Measurements from ENCODE around the gene TMEM38B.

The TMEM38B gene

GRCh38 chr9:105673850-105674387 lies 20.4 kb upstream of the TMEM38B start:
- DNase-seq (ENCODE audit: insufficient read length, low spot score) (no peak), FAIRE-seq (no peak)
- no peak for TF ChIP-seq CTCF (IDR thresholded peaks at IDR 0.05; ENCODE audit: insufficient read depth, missing control alignments)

GRCh38 chr9:105676351-105676923 lies 17.9 kb upstream of the TMEM38B start:
- no peak for FAIRE-seq
- no peak for DNase-seq (ENCODE audit: insufficient read length, low spot score)
- no peak for TF ChIP-seq CTCF (IDR thresholded peaks at IDR 0.05; ENCODE audit: insufficient read depth, missing control alignments)

- no peak for DNase-seq (ENCODE audit: insufficient read length, low spot score)
- no peak for FAIRE-seq
Measured at GRCh38 chr9:105678163-105678562, 16.2 kb upstream of the TMEM38B start.

GRCh38 chr9:105678781-105679180 lies 15.6 kb upstream of the TMEM38B start:
- DNase-seq (ENCODE audit: insufficient read length, low spot score) (no peak), FAIRE-seq (no peak)
- no peak for TF ChIP-seq CTCF (IDR thresholded peaks at IDR 0.05; ENCODE audit: insufficient read depth, missing control alignments)

More at GRCh38 chr9:105678163-105678562, 16.2 kb upstream of the TMEM38B start:
- TF ChIP-seq CTCF (IDR thresholded peaks at IDR 0.05; ENCODE audit: insufficient read depth, missing control alignments) = no peak

GRCh38 chr9:105679257-105680022 lies 14.9 kb upstream of the TMEM38B start:
- no peak for FAIRE-seq

GRCh38 chr9:105681313-105681712 lies 13.0 kb upstream of the TMEM38B start:
- no peak for FAIRE-seq
- no peak for TF ChIP-seq CTCF (IDR thresholded peaks at IDR 0.05; ENCODE audit: insufficient read depth, missing control alignments)
- no peak for DNase-seq (ENCODE audit: insufficient read length, low spot score)

More at GRCh38 chr9:105679257-105680022, 14.9 kb upstream of the TMEM38B start:
- TF ChIP-seq CTCF (IDR thresholded peaks at IDR 0.05; ENCODE audit: insufficient read depth, missing control alignments) = no peak
- no peak for DNase-seq (ENCODE audit: insufficient read length, low spot score)

- DNase-seq (ENCODE audit: insufficient read length, low spot score) (no peak), FAIRE-seq (peak; percentile 51)
- no peak for TF ChIP-seq CTCF (IDR thresholded peaks at IDR 0.05; ENCODE audit: insufficient read depth, missing control alignments)
Measured at GRCh38 chr9:105681724-105682123, 12.6 kb upstream of the TMEM38B start.

Data from D721Med (cell line).